HG03103 (cell line): ENCODE results near the gene SMG6.

Source experiments
- ATAC-seq: cut with Tn5 transposase; IDR thresholded peaks from one replicate; pipeline ENCODE4 v1.9.1; 2021; ENCODE audit warnings: low read depth; ENCODE audit not compliant: unreplicated experiment

The SMG6 gene

DNA sequence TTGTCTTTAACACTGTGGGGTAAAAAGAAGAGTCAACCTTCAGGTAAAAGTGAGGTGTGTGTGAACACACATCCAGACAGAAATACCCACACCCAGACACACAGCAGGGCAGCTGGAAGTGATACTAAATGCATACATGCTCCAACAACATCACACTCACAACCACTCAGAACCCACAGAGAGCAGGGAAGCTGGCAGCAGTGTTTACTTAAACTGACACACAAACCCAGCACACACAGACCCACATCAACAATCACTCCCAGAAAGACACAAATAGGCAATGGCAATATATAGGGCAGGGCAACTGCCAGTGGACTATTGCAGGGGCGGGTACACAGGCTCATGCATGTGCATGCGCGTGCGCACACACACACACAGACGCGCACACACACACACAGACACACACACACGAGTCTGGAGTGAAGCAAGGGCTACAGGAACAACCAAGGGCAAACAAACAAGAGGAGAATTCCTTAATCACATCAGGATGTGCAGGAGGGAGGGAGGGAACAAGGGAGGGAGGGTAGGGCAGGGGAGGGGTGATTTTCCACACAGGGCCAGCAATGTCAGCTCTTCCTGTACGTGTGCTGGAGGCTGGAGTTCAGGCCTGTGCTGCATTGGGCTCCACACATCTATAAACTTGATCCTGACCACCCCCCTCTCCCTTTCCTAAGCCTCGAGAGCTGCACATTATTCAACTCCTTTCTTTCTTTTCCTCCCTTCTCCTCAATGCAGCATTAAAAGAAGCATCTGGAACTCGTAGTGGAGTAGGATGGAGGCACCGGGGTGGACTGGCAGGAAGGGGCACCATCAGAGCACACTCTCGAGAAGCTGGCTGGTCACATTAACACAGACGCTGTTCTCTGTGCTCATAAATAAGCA is 218.6 kb downstream of the SMG6 start:
- no peak for ATAC-seq

DNA sequence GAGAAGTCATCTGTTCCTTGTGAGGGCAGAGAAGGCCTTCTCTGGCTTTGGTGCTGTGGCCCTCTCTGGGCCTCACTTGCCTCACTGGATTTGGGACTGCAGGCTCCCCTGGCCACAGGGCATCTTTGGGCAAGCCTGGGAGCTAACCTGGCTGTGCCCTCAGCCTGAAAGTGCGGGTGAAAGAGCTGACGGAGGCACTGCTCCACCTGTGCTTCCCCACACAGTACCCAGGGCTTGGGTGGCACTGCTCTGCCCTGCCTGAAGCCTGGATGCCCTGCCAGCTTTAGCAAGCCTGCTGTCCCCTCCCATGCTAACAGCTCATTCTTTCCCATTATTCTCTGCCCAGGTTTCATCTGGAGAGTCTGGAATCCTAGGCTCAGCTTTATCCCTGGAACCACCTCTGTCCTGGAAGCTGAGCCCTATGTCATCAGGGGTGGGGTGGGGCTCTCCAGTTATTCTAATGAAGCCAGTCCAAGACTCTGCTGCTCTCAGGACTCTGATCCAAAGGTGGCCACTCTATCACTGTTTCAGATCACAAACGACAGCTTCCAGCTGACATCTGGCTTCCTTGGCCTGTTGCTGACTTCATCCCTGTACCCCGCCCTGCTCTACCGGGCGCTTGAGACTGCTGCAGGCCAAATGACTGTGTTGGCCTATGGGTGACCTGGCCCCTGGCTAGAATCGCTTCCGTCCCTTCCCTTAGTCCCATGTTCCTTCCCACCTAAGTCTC is 219.4 kb downstream of the SMG6 start:
- no peak for ATAC-seq

DNA sequence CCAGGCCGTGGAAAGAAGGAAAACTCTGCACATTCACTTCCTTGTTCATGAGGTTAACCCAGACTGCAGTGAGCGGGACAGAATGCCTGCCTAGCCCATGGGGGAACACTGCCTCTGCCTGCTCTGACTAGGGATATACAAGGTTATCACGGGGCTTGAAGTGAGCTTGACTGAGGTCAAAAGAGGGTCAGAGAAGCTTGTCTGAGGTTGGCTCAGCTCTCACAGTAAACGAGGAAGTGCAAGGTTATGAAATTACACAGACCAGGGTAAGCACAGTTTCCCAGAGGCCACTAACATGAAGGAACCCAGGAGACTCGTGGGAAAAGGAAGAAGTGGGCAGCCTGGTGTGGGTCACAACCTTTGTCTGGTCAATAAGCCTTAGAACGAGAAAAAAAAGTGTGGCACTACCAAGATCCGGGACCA is 220.0 kb downstream of the SMG6 start:
- ATAC-seq = no peak

- no peak for ATAC-seq
These were observed 221.4 kb downstream of the SMG6 start for GRCh38 chr17:2082003-2082781.

DNA sequence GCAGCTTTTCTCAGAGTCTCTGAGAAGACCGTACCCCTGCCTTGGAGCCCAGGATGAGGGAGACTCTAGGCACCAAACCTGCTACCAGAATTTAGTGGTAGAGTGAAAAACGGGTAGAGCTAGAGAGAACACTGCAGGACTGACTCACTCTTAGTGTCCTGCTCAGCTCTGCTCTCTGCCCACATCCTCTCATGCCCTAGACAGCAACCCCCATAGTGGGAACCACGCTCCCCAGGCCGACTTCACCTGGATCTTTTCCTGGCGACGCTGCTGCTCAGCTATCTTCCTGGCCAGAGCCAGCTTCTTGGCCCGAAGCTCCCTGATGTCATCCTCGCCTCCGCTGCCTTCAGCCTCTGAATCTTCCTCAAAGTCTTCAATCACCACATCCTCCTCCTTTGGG is 222.0 kb downstream of the SMG6 start:
- ATAC-seq = no peak

DNA sequence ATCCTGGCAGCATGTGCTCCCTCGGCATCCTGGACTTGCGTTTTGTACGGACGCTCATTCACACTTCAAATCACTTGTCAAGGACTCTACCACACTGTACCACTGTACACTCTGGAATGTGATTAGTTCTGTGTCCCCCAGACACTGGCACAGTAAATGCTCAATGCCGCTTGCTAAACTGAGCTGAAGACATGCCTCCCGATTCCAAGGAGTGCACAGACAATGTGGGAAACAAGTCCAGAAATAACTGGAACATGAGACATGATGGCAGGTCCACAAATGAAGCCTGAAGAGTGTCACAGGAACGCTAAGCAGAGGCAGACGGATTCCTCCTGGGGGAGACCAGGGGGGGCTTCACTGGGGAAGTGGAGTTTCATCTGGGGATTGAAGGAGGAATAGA is 226.5 kb downstream of the SMG6 start:
- no peak for ATAC-seq

GRCh38 chr17:2076087-2076984 is 227.2 kb downstream of the SMG6 start:
- ATAC-seq = no peak

GRCh38 chr17:2075336-2076086 is 228.1 kb downstream of the SMG6 start:
- ATAC-seq = no peak

DNA sequence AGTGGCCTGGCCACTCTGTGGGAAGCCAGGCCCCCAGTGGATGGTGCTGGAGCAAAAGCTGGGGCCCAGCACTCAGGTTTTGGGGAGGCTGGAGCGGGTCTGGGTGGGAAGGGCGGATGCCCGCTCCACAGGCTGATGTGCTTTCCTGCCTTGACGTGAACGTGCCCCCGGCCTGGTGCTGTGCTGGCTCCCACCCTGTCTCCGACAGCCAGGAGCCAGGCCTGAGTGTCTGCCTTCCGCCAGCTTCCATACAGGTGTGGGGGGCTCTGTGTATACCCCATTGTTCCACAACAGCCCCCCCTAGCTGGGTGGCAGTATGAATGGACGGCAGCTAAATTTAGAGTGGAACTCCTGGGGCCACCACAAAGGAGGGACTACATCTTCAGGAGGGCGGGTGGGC is 228.7 kb downstream of the SMG6 start:
- ATAC-seq = no peak

DNA sequence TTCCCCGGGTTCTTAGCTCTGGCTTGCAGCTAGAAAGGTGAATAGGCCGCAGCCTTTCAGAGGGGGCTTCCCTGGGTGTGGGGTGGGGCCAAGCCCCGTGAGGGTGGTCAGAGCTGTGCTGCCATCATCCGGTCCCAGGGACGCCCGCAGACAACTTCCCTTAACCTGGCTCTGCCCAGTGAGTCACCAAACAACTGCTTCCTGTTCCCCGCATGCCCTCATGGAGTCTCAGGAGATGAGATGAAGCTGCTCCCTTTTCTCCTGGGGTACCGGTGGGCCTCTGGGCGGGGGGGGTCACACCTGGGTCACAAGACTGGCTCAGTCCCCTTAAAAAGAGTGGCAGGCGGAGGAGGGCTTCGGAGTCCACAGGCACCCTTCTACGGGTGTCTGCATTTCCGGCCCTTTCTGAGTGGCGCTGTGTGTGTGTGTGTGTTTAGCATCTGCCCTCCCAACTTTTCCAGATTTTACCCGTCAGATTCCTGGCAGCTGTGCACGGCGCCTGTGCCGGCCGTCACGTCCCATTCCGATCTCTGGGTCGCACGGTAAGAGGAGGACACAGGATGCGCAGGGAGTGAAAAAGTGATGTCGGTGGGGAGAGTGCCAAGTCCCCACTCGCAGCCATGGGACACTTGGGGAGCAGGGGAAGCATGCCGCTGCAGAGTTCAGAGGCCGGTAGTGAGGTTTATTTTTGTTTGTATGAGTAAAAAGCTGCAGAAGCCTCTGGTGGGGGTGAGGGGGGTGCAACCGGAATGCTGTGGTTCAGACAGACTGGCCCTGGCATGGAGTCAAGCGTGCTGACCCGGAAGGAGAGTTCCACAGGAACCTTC is 231.9 kb downstream of the SMG6 start:
- ATAC-seq = no peak

GRCh38 chr17:2071024-2071385 is 232.6 kb downstream of the SMG6 start:
- ATAC-seq = no peak

GRCh38 chr17:2070241-2071023 is 233.2 kb downstream of the SMG6 start:
- peak; percentile 47 for ATAC-seq

GRCh38 chr17:2068519-2069051 is 235.0 kb downstream of the SMG6 start:
- no peak for ATAC-seq

DNA sequence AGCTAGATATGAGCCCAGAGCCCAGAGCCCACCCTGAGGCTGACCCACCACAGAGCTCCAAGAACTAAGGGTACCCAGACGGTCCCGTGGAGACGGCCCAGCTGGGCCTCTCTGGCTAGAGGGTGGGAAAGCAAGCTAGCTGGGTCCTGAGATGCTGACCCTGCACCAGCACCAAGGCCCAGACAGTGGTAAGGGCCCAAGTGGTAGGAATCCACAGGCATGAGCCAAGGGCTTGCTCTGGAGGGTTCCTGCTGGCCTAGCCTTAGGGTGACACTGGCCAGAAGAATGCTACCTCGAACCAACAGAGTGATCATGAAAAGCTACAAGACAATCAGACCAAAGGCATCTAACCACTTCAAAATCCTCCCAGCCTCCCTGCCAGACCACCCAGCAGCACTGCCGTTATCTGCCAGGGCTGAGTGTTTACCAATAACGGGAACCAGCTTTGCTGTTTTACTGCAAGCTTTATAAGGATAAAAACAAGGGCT is 235.5 kb downstream of the SMG6 start:
- ATAC-seq = no peak

DNA sequence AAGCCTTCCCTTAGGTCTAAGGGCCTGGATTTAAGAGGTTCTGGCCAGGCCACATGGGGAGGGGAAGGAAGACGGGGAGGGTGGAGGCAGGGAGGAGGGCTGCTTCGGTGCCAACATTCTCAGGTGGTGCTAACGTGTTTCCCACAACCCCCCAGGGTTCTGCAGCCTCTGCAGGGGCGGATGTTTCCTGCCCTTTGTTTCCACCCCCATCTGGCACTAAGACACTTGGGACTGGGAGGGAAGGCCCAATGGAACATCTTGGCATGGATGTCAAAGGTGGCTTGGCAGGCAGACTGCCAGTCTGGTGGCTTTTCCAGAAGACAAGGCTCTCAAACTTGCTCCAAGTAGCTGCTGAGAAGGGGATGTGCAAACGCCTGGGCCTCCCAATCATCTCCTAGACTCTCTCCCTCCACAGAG is 236.0 kb downstream of the SMG6 start:
- no peak for ATAC-seq

DNA sequence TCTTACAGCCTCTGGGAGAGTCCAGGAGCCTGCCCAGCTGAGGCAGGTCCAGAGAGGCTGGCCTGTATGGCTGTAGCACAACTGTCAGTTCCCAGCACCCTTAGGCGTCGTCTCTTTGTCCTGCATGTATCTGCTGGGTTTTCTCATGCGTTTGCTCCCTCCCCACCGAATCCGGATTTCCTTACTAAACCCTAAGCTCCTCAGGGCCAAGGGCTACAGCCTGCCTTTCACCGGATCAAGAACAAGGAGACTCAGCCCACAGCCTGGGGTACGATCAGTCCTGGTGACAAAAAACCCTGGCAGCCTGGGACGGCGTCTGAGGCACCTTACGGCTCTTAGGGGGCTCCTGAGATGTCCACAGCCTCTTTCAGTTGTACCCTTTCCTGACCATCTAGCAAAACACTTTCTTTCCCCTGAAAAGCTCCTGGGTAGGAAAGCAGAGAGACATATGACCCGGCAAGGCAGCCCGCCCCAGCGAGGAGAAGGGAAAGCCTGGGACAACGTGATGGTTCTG is 236.5 kb downstream of the SMG6 start:
- no peak for ATAC-seq

DNA sequence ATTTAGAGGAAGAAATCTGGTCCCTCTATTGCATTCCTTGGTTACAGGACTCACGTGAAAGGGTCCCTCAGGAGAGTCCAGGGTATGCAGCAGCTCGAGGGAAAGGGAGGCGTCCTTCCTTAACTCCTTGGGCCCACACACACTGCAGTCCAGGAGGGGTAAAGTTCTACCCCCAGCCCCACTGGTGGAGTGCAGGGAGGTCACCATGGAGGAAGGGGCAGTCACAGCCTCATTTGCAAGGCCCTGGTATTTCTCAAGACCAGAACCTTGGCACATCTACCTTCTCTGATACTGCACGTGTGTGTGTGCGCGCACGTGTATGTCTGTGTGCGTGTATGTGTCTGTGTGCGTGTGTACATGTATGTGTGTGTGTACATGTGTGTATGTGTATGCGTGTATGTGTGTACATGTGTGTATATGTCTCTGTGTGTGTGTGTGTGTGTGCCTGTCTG is 237.6 kb downstream of the SMG6 start:
- no peak for ATAC-seq
